NOMO-1 treated with DMSO at 0.1 percent for 48 hours (cell line): ENCODE measurements around the gene UROS.

Experiments
- DNase-seq: peaks from one replicate; lab custom pipeline; 2025; ENCODE audit not compliant: unreplicated experiment; lab: John Stamatoyannopoulos, UW

The UROS gene

DNA sequence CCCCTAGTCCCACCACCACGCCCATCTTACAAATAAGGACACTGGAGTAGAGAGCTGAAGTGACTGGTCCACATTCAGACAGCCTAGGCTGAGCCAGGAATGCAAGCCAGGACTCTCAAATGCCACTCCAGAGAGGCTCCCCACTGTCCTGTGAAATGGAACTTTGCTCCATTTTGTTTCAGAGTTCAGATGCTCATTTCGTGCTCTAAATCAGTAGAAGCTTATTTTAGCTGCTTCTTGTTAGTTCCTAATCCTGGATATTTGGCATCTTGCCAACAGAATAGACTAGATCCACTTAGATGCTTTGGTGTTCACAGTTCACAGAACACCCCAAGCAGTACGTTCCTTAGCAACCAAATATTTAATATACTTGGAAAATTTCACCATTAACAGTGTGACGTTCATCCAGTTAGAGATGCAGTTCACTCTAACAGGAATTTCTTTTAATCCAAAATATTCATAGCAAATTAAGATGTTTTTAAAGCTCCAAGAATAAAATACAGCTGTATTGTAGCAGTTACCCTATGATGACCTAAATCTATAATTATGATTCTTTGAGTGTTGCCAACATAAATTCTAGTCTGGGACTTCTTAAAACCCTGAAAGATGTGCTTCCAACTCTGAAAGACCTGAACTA lies 54.7 kb downstream of the UROS start:
- no peak for DNase-seq

DNA sequence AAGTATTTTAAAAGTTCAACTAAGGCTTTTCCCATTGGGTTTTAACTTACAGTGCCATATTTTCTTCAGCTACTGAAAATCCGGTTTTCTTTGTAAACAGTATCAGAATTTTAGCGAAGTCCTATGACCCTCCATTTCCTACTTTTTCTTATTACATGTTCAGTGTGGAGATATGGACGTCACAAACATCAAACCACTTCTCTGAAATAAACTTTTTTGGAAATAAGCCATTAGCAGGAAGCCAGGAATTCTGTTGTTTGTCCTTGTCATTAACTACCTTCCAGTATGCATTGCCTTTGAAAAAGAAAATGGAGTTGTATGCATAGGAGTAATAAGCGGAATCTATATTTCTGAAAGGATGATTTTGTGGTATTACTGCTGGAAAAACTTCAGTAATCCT lies 56.5 kb downstream of the UROS start:
- DNase-seq: no peak

DNA sequence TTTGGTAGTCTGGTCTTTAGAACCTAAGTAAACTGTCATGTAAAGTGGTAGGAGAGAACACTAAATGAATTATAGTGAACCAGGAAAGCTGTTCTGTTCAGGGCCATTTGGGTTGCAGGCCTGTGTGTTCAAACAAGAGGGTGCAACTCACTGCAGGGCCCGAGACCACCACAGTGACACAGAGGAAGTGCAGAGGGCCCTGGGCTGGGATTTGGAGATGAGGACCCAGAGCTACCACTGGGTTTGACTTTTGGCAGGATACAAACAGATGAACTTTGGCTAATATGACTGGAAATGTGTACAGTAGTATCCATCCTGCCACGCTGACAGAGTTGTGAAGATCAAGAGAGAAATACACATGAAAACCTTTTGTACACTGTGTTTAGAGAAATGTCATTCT lies 57.2 kb downstream of the UROS start:
- DNase-seq: no peak

DNA sequence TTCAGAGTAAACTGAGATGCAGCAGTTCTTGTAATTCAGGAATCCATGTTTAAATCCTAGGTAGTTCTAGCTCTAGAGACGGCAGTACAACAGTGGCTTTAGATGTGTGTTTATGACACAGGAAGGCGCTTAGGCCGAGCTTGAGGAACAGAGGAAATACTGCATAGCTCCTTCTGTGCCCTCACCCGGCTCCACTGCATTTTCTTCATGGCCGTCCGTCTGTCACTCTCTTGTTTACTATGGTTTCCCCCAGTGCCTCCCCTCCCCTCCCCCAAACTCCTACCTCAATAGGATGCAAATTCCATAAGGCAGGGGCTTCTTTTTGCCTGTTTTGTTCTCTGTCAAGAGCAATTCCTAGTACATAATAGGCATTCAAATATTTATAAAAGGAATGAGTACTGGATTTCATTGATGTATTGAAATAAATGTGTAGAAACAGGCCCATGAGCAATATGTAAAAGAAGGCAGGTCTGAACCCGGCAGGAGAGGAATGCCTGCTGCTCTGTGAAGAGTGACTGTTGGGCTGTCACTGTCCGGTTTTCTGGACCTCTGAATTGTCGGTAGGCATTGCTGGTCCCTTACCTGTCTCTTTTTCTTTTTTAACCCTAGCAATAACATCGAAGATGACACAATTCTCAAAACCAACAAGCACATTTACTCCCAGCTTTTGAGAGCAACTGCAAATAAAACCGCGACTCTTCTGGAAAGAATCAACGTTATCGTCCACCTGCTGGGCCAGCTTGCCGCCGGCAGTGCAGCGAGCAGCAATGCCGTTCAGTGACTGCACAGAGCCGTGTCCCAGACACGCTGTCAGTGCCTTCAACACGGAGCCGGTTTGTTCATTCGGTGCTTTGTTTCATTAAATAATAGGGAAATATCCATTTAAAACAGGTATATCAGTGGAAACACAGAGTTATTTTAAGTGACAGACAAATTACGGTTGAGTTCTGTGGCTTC lies 60.1 kb downstream of the UROS start:
- DNase-seq: no peak

DNA sequence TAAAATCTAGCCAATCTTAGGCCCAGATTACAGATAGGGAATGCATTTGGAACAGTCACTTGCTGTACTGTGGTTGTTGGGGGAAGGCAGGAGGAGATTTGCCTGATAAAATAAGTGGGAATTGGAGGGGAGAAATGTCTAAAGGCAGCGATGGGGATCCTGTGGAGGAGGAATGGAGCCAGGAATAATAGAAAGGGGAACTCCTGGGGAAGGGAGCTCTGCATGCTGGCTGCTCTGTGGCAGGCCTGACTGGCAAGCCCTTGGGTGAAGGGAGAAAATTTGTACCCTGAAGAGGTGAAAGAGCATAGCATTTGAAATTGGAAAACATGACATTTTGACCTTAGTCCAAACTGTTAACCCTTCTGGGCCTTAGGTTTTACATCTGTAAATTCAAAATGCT lies 61.1 kb downstream of the UROS start:
- DNase-seq: no peak

DNA sequence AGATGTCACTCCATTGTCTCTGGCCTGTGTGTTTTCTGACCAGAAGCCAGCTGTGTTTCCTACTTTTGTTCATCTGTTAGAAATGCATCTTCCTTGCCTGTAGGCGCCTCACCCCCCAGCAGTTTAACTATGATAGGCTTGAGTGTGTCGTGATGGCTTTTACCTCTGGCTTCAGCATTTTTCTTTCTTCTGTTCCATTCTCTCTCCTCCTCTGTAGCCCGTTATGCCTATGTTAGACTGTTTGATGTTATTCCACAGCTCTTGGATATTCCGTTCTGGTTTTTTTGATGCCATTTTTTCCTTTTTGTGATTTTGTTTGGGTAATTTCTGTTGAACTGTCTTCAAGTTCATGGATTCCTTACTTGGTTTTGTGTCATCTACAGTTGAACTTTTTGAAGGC lies 65.3 kb downstream of the UROS start:
- DNase-seq: no peak

DNA sequence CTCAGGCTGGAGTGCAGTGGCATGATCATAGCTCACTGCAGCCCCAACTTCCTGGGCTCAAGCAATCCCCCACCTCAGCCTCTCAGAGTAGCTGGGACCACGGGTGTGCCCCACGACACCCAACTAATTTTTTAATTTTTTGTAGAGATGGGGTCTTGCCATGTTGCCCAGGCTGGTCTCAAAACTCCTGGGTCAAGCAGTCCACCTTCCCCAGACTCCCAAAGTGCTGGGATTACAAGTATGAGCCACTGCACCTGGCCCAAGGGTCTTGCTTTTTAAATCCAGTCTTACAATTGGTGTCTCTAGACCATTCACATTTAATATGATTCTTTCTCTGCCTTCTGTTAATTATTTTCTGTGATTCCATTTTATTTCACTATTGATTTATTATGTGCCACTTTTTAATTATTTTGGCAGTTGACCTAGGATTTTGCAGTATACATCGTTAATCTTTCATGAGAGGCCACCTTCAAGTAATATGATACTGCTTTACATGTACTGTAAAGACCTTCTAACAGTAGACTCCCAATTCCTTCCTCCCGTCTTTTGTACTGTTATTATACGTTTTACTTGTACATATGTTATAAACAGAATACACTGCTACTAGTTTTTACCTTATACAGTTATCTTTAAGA lies 66.1 kb downstream of the UROS start:
- DNase-seq: no peak

DNA sequence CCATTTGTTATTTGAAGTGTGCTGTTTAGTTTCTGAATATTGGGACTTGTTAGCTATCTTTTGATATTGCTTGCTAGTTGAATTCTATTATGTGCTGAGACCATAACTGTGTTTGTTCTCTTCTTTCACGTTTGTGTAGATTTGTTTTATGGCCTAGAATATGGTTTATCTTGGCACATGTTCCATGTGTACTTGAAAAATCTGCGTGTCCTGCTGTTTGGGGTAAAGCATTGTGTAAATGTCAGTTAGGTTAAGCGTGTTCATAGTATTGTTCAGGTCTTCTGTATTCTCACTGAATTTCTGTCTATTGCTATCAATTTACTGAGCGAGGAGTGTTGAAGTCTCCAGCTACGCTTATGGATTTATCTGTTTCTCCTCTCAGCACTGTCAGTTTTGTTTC lies 66.9 kb downstream of the UROS start:
- DNase-seq: no peak

DNA sequence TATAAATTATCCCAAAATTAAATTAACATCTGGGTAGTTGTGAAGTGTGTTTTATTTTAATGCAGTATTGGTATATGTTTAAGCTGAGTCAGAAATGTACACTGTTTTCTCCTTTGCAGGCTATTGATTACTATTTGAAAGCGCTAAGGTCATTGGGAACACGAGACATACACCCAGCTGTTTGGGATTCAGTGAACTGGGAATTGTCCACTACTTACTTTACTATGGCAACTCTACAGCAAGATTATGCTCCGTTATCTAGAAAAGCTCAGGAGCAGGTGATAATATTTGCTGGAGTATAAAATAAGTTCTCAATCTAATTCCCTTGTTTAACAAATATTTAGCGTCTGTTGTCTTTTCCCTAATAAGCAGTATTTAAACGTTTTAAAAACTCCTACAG lies 75.6 kb downstream of the UROS start:
- DNase-seq: no peak

DNA sequence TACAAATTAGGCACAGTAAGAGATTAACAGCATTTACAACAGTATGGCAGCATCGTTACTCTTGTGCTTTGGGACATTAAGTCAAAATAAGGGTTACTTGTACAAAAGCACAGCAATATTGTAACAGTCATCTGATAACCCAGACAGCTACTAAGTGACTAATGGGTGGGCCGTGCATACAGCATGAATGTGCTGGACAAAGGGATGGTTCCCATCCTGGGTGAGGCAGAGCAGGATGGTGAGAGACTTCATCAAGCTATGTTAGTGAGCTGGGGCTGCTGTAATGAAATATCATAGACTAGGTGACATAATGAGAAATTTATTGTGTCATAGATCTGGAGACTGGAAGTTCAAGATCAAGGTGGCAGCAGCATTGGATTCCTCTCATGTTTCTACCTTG lies 78.1 kb downstream of the UROS start:
- DNase-seq: no peak

DNA sequence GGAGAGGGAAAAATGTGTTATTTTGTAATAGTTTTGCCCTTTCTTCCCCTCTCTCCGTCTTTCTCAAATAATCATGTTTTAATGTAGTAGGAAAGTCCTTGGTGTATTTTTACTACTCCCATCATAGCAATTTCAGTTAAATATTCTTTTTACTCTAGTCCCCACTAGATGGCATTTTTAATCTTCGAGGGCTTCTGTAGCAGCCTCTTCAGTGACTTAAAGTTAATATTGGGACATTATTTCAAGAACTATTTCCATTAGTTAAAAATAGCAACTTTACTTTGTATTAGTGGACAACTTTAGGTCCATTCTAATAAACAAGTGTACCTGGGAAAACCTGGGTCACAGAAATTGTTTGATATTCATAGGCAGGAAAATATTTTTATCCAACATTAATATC lies 80.6 kb downstream of the UROS start:
- DNase-seq: no peak

DNA sequence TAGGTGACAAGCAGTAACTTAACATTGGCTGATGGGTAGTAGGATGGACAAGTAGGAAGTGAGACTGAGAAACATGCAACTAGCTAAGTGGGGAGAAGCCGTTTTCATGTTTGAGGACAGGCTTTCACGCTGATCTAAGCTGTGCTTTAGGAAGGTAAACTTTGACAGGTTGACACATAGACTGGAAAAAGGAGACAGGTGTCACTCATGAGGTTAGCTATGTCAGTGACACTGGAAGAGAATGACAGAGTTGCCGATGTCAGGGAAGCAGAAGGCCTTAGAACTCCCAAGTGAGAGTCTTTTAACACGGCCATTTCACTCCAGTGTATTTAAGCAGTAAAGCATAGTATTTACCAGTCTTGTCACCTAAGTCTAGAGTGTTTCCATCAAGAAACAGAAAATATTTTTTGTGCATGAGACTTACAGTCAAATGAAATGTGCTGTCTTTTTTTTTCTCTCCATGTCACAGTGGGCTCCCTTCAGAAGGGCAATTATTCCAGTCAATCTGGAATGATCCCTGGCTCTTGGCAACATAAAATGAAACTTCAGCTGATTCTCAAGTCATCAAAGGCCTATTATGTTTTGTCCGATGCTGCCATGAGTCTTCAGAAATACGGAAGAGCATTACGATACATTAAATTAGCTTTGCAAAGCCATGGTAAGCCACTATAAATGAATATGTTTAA lies 82.9 kb downstream of the UROS start:
- DNase-seq: no peak
